Measurements from ENCODE around the gene IRF2.

GRCh38 chr4:184345573-184345922, 128.8 kb downstream of the IRF2 start:
- no peak for TF ChIP-seq CTCF (IDR thresholded peaks at IDR 0.05)
- TF ChIP-seq EZH2 (IDR thresholded peaks at IDR 0.05; ENCODE audit: borderline replicate concordance, insufficient read depth, low read depth, low read length, poor library complexity, severe bottlenecking) = no peak
